K562 (cell line): ENCODE results near the gene HLCS. TPM values are rescaled to one million over a fixed set of nuclear protein-coding genes. Genes with fewer than 3 reads are reported as not detected.

ENCODE experiments used
- ATAC-seq: fragments of 200-7000 bp; cut with Tn5 transposase; 3 replicates; pipeline ENCODE4 v1.9.1; 2020; ENCODE audit warnings: moderate library complexity
- BruUV-seq: library from RNA; stranded (reverse); fragments of 400-500 nt; replicated peaks from 2 replicates; lab custom pipeline; 2021; lab: Mats Ljungman, UMichigan
- CTCF ChIA-PET: fragments of 300-600 bp; formaldehyde crosslinking; extraction: SDS; loops from one replicate; lab custom pipeline; 2021; ENCODE audit warnings: low intra/inter-chr PET ratio; lab: Yijun Ruan, JAX
- POLR2A ChIA-PET: fragments of 300-600, 350-650 bp; sonication (Branson Sonifier 250); formaldehyde crosslinking; extraction: SDS; loops from one replicate; lab custom pipeline; 2021; ENCODE audit warnings: antibody characterized with exemption, inconsistent platforms; lab: Yijun Ruan, JAX
- DNase-seq, 4 experiments: peaks; one replicate each; pipeline versions ENCODE4 v3.0.0 to v3.0.0-alpha.2; 2011 to 2018; ENCODE audit warnings: low spot score in 3 of 4, mixed read lengths in 3 of 4; ENCODE audit errors: extremely low read depth in 1 of 4
- FAIRE-seq: peaks from 2 replicates; lab custom pipeline; 2011; peaks lifted over from hg19 to GRCh38; lab: Jason Lieb, UNC
- H2AFZ ChIP-seq: 2 replicates; pipeline ENCODE4 v1.6.0; 2011; ENCODE audit warnings: low read depth, low read length, control low read depth, inconsistent platforms
- H3K27ac ChIP-seq: fragments of 200-600 bp; 3 replicates; pipeline ENCODE4 v1.8.0; 2011; ENCODE audit warnings: low read depth, mild to moderate bottlenecking, control low read depth, inconsistent platforms, low read length, moderate library complexity, mixed read lengths; ENCODE audit errors: extremely low read depth
- H3K27me3 ChIP-seq, 2 experiments: fragments of 300-600 bp in 1 of 2; 2 replicates in 1 of 2; 3 replicates in 1 of 2; pipeline versions ENCODE4 v1.6.0 to v1.8.0; 2011; ENCODE audit warnings: inconsistent platforms in 2 of 2, low read length in 2 of 2, mild to moderate bottlenecking in 1 of 2, mixed read lengths in 1 of 2, moderate library complexity in 1 of 2; ENCODE audit not compliant: control insufficient read depth in 2 of 2, insufficient read depth in 2 of 2
- H3K36me3 ChIP-seq: fragments of 300-600 bp; 3 replicates; pipeline ENCODE4 v1.8.0; 2011; ENCODE audit warnings: mild to moderate bottlenecking, low read length, inconsistent platforms; ENCODE audit not compliant: control insufficient read depth, insufficient read depth
- H3K4me1 ChIP-seq, 2 experiments: fragments of 200-600 bp in 1 of 2; replicated peaks in 1 of 2; 2 replicates in 1 of 2; 3 replicates in 1 of 2; pipeline versions ENCODE4 v1.5.1 to v1.8.0; 2011; ENCODE audit warnings: inconsistent platforms in 2 of 2, low read length in 2 of 2, mild to moderate bottlenecking in 1 of 2, mixed read lengths in 1 of 2, moderate library complexity in 1 of 2; ENCODE audit not compliant: control insufficient read depth in 2 of 2, insufficient read depth in 2 of 2
- H3K4me2 ChIP-seq: 2 replicates; pipeline ENCODE4 v1.6.1; 2011; ENCODE audit warnings: low read length, control low read depth, inconsistent platforms, mixed read lengths; ENCODE audit not compliant: insufficient read depth
- H3K4me3 ChIP-seq: fragments of 200-600 bp; sonication (generic), shearing (Covaris generic); 2 replicates; pipeline ENCODE4 v1.5.1; 2016; ENCODE audit warnings: control low read depth, inconsistent platforms
- H3K79me2 ChIP-seq: fragments of 200-600 bp; 3 replicates; pipeline ENCODE4 v1.8.0; 2011; ENCODE audit warnings: low read length, inconsistent platforms; ENCODE audit not compliant: control insufficient read depth, insufficient read depth
- H3K9ac ChIP-seq, 2 experiments: 2 replicates each; pipeline versions ENCODE4 v1.6.0 to v1.6.1; 2011; ENCODE audit warnings: low read depth in 2 of 2, low read length in 2 of 2, control low read depth in 1 of 2, inconsistent platforms in 1 of 2, mild to moderate bottlenecking in 1 of 2, mixed read lengths in 1 of 2; ENCODE audit not compliant: insufficient read depth in 1 of 2
- H3K9me1 ChIP-seq: one replicate; pipeline ENCODE4 v1.6.0; 2011; ENCODE audit warnings: inconsistent platforms, mild to moderate bottlenecking, low read length, moderate library complexity; ENCODE audit not compliant: control insufficient read depth, insufficient read depth
- H3K9me3 ChIP-seq: replicated peaks from 2 replicates; pipeline ENCODE4 v1.5.1; 2011; ENCODE audit warnings: low read depth, low read length, inconsistent platforms; ENCODE audit not compliant: control insufficient read depth, insufficient read depth
- H4K20me1 ChIP-seq: replicated peaks from 2 replicates; pipeline ENCODE4 v1.6.1; 2011; ENCODE audit warnings: low read length, inconsistent platforms, mixed read lengths; ENCODE audit not compliant: control insufficient read depth, insufficient read depth
- BRD9 ChIP-seq: fragments of 450-650 bp; IDR thresholded peaks from 2 replicates; pipeline ENCODE4 v1.6.1; 2018; ENCODE audit warnings: low read depth; ENCODE audit not compliant: partially characterized antibody
- C11orf30 ChIP-seq: fragments of 450-650 bp; IDR thresholded peaks from 2 replicates; pipeline ENCODE4 v1.6.1; 2016; ENCODE audit warnings: low read depth, mild to moderate bottlenecking
- FOXM1 ChIP-seq, 2 experiments: fragments of 450-650 bp in 1 of 2; sonication (generic) in 1 of 2; formaldehyde crosslinking in 1 of 2; IDR thresholded peaks; 2 replicates each; pipeline versions ENCODE4 v1.6.1 to v1.9.0; 2017 to 2022; ENCODE audit warnings: low read depth in 2 of 2, mild to moderate bottlenecking in 2 of 2, missing genetic modification reagents in 1 of 2, moderate library complexity in 1 of 2
- MXD1 ChIP-seq: fragments of 250-450 bp; sonication (Bioruptor Pico); IDR thresholded peaks from 2 replicates; pipeline ENCODE4 v1.8.0; 2021; ENCODE audit warnings: borderline replicate concordance, mild to moderate bottlenecking, moderate library complexity; ENCODE audit not compliant: poor library complexity, severe bottlenecking
- POLR3A ChIP-seq: IDR thresholded peaks from 2 replicates; pipeline ENCODE4 v1.6.1; 2011; ENCODE audit warnings: borderline replicate concordance, mild to moderate bottlenecking, moderate library complexity; ENCODE audit not compliant: insufficient read length, insufficient read depth; ENCODE audit errors: extremely low read depth
- TBL1XR1 ChIP-seq, 2 experiments: IDR thresholded peaks; 2 replicates each; pipeline ENCODE4 v1.6.1; 2012; ENCODE audit warnings: improper control_type of control experiment in 2 of 2, low read length in 2 of 2, mild to moderate bottlenecking in 1 of 2
- XRCC5 ChIP-seq: fragments of 200-400 bp; formaldehyde crosslinking; IDR thresholded peaks from 2 replicates; pipeline ENCODE4 v1.6.1; 2017; ENCODE audit warnings: low read depth, mild to moderate bottlenecking, low read length
- ZNF212 ChIP-seq: fragments of 450-650 bp; formaldehyde crosslinking; IDR thresholded peaks from 2 replicates; pipeline ENCODE4 v1.4.0; 2020; ENCODE audit warnings: mild to moderate bottlenecking
- ZNF274 ChIP-seq: IDR thresholded peaks from 2 replicates; pipeline ENCODE4 v1.6.1; 2011; ENCODE audit warnings: low read depth, mild to moderate bottlenecking, low read length, moderate library complexity, borderline replicate concordance
- WGBS: fragments of 100-300 bp; shearing (Covaris generic); methylation state at CpG from one replicate; pipeline ENCODE4 v1.1.6; 2016; ENCODE audit warnings: low coverage, mixed read lengths; ENCODE audit not compliant: insufficient coverage; ENCODE audit errors: missing lambda C conversion rate; 5-methylcytosine and 5-hydroxymethylcytosine counted together
- in situ Hi-C: fragments of 300-500 bp; cut with MboI; formaldehyde crosslinking; loops from 4 replicates; pipeline ENCODE4 v1.15.0; 2018; ENCODE audit warnings: inconsistent platforms, mixed read lengths
- intact Hi-C: fragments of 100-400 bp; cut with micrococcal nuclease; formaldehyde crosslinking; loops from 2 replicates; pipeline ENCODE4 v1.14.2; 2022
- polyA plus RNA-seq, 8 experiments: library from polyadenylated mRNA; depleted of rRNA in 4 of 8; stranded (reverse) in 5 of 8; unstranded in 3 of 8; fragments of >200 nt; fragmentation: Nextera tagmentation in 2 of 8; fragmentation: Illumina TruSeq in 1 of 8; extraction: Ambion mirVana in 2 of 8; extraction: Trizol in 1 of 8; gene quantifications; 2 replicates each; pipeline versions ENCODE4 v1.2.1 to v1.2.3, GENCODE V29; 2011 to 2014; ENCODE audit warnings: inconsistent platforms in 1 of 8, missing spikeins in 1 of 8
- total RNA-seq, 7 experiments: library from RNA; depleted of rRNA in 6 of 7; stranded (reverse); fragments of >200 nt in 6 of 7; fragmentation: Illumina TruSeq in 2 of 7; extraction: Trizol in 2 of 7; gene quantifications; 2 replicates each; pipeline versions ENCODE4 v1.2.1 to v1.2.3, GENCODE V29; 2011 to 2021; ENCODE audit warnings: low replicate concordance in 1 of 7

The HLCS gene
- total and polyA plus RNA-seq, 9 of the 15 experiments (the other 6 are each of a cell fraction or from before 2014, with no cell fraction given) = 3.0 to 21.5 (median 17.1) TPM

GRCh38 chr21:36839123-36839522 is 127.3 kb downstream of the HLCS start:
- Histone ChIP-seq H3K9me1 (peaks cover 3% of the 10 kb centered on the region), H2AFZ (no peak overlapping the region), H3K36me3 (no peaks in the 10 kb centered on the region), H3K27me3 (no peaks in the 10 kb centered on the region), H3K9me3 (no peaks in the 10 kb centered on the region), H3K4me3 (no peak overlapping the region), H4K20me1 (peaks cover 5% of the 10 kb centered on the region; the same call in 1 of the 2 replicates), H3K9ac (no peak overlapping the region), H3K79me2 (no peaks in the 10 kb centered on the region), H3K27ac (no peak overlapping the region), H3K4me1 (no peaks in the 10 kb centered on the region), H3K4me2 (no peak overlapping the region)
- in situ Hi-C loops = no loop called here
- WGBS = 36% methylated on average over 6 of the region's 6 CpGs
- FAIRE-seq (peak; percentile 58), ATAC-seq (no peak), DNase-seq (no peak)
- ChIA-PET CTCF (no interaction called here), POLR2A (no interaction called here)
- TF ChIP-seq TBL1XR1 (IDR thresholded peaks at IDR 0.05; ENCODE audit: low read length in 2 of 2) = no peak
- no peak for TF ChIP-seq FOXM1 (IDR thresholded peaks at IDR 0.05; ENCODE audit: low read depth)
- no peak for TF ChIP-seq FOXM1 (CRISPR knock-in tag; IDR thresholded peaks at IDR 0.05; ENCODE audit: low read depth)
- TF ChIP-seq POLR3A = no peak
- TF ChIP-seq BRD9 = no peak
- TF ChIP-seq ZNF274 = no peak
- TF ChIP-seq C11orf30 = no peak
- TF ChIP-seq XRCC5 = no peak
- TF ChIP-seq ZNF212 (CRISPR knock-in tag) = no peak
- no peak for TF ChIP-seq MXD1 (CRISPR knock-in tag)
- BruUV-seq = no TSS peak
- intact Hi-C loops = no loop called here
